SU-DHL-6 (cell line): ENCODE results near the gene SYT2.

Experiments used
- H2AFZ ChIP-seq: fragments of 200-600 bp; sonication (generic); 2 replicates; pipeline ENCODE4 v1.6.1; 2014; ENCODE audit warnings: low read depth, mild to moderate bottlenecking, moderate library complexity, mixed read lengths, antibody characterized with exemption, low read length; ENCODE audit not compliant: severe bottlenecking
- H3F3A ChIP-seq: fragments of 200-600 bp; shearing (Covaris generic); 2 replicates; pipeline ENCODE4 v1.6.0; 2016; ENCODE audit warnings: antibody characterized with exemption, mild to moderate bottlenecking; ENCODE audit not compliant: insufficient read depth
- H3K27ac ChIP-seq: fragments of 200-600 bp; sonication (generic); 2 replicates; pipeline ENCODE4 v1.5.1; 2016; ENCODE audit warnings: low read depth, mild to moderate bottlenecking, low read length, moderate library complexity, mixed read lengths
- H3K27me3 ChIP-seq: fragments of 200-600 bp; sonication (generic), shearing (Covaris generic); 2 replicates; pipeline ENCODE4 v1.6.0; 2014; ENCODE audit warnings: mild to moderate bottlenecking, low read length
- H3K36me3 ChIP-seq: fragments of 200-600 bp; sonication (generic); 2 replicates; pipeline ENCODE4 v1.6.1; 2014; ENCODE audit warnings: mild to moderate bottlenecking, low read length, mixed read lengths
- H3K4me2 ChIP-seq: fragments of 300-600, 200-600 bp; shearing (Covaris generic), sonication (generic); 2 replicates; pipeline ENCODE4 v1.6.0; 2014; ENCODE audit warnings: low read length, low read depth, mild to moderate bottlenecking; ENCODE audit not compliant: poor library complexity, severe bottlenecking
- H3K4me3 ChIP-seq: fragments of 200-600 bp; sonication (generic); 2 replicates; pipeline ENCODE4 v1.5.1; 2014; ENCODE audit warnings: antibody characterized with exemption, low read length, mild to moderate bottlenecking, mixed read lengths; ENCODE audit not compliant: insufficient read depth, poor library complexity, severe bottlenecking
- H3K79me2 ChIP-seq: fragments of 200-600 bp; sonication (generic); 2 replicates; pipeline ENCODE4 v1.6.1; 2014; ENCODE audit warnings: mild to moderate bottlenecking, low read length, moderate library complexity; ENCODE audit not compliant: insufficient read depth
- H3K9ac ChIP-seq: fragments of 200-600 bp; sonication (generic); 2 replicates; pipeline ENCODE4 v1.7.0; 2014; ENCODE audit warnings: mild to moderate bottlenecking, low read length
- H3K9me2 ChIP-seq: fragments of 200-600 bp; sonication (generic); replicated peaks from 2 replicates; pipeline ENCODE4 v1.6.1; 2014; ENCODE audit warnings: low read length; ENCODE audit not compliant: insufficient read depth
- H3K9me3 ChIP-seq: fragments of 200-600 bp; sonication (generic); 2 replicates; pipeline ENCODE4 v1.6.1; 2014; ENCODE audit warnings: low read length, mixed read lengths; ENCODE audit not compliant: insufficient read depth
- H4K20me1 ChIP-seq: fragments of 200-600 bp; sonication (generic); 2 replicates; pipeline ENCODE4 v1.6.1; 2014; ENCODE audit warnings: low read depth, mild to moderate bottlenecking, antibody characterized with exemption, low read length, moderate library complexity, mixed read lengths
- EZH2phosphoT487 ChIP-seq: fragments of 200-600 bp; sonication (generic), shearing (Covaris generic); conservative IDR thresholded peaks from 2 replicates; pipeline ENCODE4 v1.6.1; 2018; ENCODE audit warnings: mild to moderate bottlenecking, antibody characterized with exemption, low read length, moderate library complexity, mixed read lengths
- TF ChIP-seq, protein P1 (sequence below): fragments of 200-600 bp; sonication (generic); IDR thresholded peaks from one replicate; pipeline ENCODE4 v1.5.1; 2017; ENCODE audit warnings: antibody characterized with exemption, mild to moderate bottlenecking, low read length, moderate library complexity; ENCODE audit not compliant: insufficient read depth, poor library complexity, severe bottlenecking

The SYT2 gene

DNA sequence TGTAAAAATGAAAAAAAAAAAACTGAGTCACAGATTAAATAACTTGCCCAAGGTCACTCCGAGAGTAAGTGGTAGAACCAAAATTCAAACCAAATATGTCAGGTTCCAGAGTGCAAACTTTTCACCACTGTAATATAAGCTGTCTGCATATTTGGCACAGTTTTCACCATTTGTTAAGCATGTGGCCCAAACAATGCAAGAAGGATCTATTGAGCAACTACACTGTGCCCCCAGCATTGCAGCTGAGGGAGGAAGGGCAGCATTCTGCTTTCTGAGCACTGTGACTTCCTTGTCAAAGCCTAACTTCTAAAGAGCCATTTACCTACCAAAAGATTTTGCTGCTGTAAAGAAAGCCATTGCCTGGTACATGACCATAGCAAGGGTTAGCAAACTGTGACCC, 133.4 kb downstream of the SYT2 start:
- Histone ChIP-seq H4K20me1 (no peaks in the 10 kb centered on the region), H3K79me2 (no peaks in the 10 kb centered on the region), H3K27ac (no peak overlapping the region), H3K36me3 (no peaks in the 10 kb centered on the region), H3F3A (no peaks in the 10 kb centered on the region), H3K9me3 (no peaks in the 10 kb centered on the region), H3K9ac (no peak overlapping the region), H3K27me3 (no peaks in the 10 kb centered on the region), H3K4me3 (no peak overlapping the region), H3K4me2 (no peak overlapping the region), H3K9me2 (no peaks in the 10 kb centered on the region), H2AFZ (no peak overlapping the region)
- TF ChIP-seq, protein P1, sequence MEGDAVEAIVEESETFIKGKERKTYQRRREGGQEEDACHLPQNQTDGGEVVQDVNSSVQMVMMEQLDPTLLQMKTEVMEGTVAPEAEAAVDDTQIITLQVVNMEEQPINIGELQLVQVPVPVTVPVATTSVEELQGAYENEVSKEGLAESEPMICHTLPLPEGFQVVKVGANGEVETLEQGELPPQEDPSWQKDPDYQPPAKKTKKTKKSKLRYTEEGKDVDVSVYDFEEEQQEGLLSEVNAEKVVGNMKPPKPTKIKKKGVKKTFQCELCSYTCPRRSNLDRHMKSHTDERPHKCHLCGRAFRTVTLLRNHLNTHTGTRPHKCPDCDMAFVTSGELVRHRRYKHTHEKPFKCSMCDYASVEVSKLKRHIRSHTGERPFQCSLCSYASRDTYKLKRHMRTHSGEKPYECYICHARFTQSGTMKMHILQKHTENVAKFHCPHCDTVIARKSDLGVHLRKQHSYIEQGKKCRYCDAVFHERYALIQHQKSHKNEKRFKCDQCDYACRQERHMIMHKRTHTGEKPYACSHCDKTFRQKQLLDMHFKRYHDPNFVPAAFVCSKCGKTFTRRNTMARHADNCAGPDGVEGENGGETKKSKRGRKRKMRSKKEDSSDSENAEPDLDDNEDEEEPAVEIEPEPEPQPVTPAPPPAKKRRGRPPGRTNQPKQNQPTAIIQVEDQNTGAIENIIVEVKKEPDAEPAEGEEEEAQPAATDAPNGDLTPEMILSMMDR = no peak
- no peak for TF ChIP-seq EZH2phosphoT487

DNA sequence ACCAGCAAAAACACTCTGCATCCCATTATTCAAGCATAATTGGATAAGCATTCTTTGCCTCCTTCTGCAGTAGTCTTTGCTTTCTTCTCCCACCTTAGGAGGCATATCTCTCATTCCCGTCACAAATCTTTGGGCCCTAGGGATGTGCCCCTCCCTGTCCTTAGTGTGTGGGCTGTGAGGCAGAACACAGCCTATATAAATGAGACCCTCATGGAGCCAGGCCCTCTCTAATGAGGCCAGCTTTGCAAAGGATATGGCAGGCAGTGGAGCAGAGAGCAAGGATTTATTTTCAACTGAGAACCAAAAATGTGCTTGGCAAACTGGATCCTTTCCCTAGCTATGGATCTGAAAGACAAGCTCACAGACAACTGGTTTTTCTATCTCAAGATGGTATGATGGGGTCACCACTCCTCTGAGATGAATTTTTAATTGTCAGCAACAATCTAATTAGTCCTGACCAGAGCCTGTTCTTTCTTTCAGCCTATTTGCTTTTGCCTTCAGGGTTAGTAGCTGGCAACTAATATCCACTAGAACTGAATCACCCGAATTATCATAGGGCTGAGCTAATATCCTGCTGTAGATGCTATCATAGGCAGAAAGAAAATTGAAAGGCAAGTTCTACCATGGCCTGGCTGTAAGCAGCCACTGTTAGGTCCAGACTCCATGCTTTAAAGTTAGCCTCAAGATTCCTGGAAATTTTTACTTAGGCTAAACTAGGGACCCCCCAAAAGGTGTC, 134.2 kb downstream of the SYT2 start:
- H3K27ac ChIP-seq = no peak overlapping the region
- no peak overlapping the region for H3K4me3 ChIP-seq
- no peaks in the 10 kb centered on the region for H4K20me1 ChIP-seq
- no peaks in the 10 kb centered on the region for H3K9me2 ChIP-seq
- no peaks in the 10 kb centered on the region for H3K36me3 ChIP-seq
- TF ChIP-seq EZH2phosphoT487 = no peak
- TF ChIP-seq, protein P1 = no peak
- no peaks in the 10 kb centered on the region for H3K9me3 ChIP-seq
- H3K79me2 ChIP-seq = no peaks in the 10 kb centered on the region
- no peak overlapping the region for H3K4me2 ChIP-seq
- H3K9ac ChIP-seq = no peak overlapping the region
- H2AFZ ChIP-seq = no peak overlapping the region
- no peaks in the 10 kb centered on the region for H3F3A ChIP-seq
- H3K27me3 ChIP-seq = no peaks in the 10 kb centered on the region

DNA sequence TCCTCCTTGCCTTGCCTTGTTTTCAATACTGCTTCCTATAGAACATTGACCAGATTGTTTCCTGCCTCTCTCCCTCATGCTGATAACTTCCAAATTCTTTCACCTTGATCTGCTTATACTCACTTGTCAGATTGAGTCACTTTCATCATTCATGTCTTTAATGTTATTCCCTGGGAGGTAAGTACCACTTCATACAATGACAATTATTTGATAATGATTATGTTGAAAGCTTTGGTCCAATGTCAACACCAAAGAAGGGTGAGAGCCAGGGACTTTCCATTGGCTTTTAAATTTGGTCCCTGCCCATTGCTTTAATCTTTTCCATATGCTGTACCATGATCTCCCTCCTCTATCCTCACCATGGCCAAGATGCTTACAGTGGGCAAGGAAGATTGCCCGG, 137.4 kb downstream of the SYT2 start:
- TF ChIP-seq, protein P1 = no peak
- no peak for TF ChIP-seq EZH2phosphoT487
- Histone ChIP-seq H3K27me3 (no peaks in the 10 kb centered on the region), H3K4me3 (no peak overlapping the region), H3K9me2 (no peaks in the 10 kb centered on the region), H3K27ac (no peak overlapping the region), H3K36me3 (no peaks in the 10 kb centered on the region), H3K4me2 (no peak overlapping the region), H4K20me1 (no peaks in the 10 kb centered on the region), H3K79me2 (no peaks in the 10 kb centered on the region), H3K9me3 (no peaks in the 10 kb centered on the region), H3F3A (no peaks in the 10 kb centered on the region), H3K9ac (no peak overlapping the region), H2AFZ (no peak overlapping the region)
